GM12875 (cell line): ENCODE results near the gene TPSG1.

Experiments
- H3K4me3 ChIP-seq: one replicate; pipeline ENCODE4 v1.5.1; 2011; ENCODE audit warnings: low read depth, low read length, control low read depth
- TF ChIP-seq, protein P1 (sequence below): IDR thresholded peaks from 2 replicates; pipeline ENCODE4 v1.5.1; 2011; ENCODE audit warnings: low read depth, mild to moderate bottlenecking, control low read depth, inconsistent platforms, low read length, moderate library complexity, borderline replicate concordance; ENCODE audit not compliant: insufficient read depth

The TPSG1 gene

DNA sequence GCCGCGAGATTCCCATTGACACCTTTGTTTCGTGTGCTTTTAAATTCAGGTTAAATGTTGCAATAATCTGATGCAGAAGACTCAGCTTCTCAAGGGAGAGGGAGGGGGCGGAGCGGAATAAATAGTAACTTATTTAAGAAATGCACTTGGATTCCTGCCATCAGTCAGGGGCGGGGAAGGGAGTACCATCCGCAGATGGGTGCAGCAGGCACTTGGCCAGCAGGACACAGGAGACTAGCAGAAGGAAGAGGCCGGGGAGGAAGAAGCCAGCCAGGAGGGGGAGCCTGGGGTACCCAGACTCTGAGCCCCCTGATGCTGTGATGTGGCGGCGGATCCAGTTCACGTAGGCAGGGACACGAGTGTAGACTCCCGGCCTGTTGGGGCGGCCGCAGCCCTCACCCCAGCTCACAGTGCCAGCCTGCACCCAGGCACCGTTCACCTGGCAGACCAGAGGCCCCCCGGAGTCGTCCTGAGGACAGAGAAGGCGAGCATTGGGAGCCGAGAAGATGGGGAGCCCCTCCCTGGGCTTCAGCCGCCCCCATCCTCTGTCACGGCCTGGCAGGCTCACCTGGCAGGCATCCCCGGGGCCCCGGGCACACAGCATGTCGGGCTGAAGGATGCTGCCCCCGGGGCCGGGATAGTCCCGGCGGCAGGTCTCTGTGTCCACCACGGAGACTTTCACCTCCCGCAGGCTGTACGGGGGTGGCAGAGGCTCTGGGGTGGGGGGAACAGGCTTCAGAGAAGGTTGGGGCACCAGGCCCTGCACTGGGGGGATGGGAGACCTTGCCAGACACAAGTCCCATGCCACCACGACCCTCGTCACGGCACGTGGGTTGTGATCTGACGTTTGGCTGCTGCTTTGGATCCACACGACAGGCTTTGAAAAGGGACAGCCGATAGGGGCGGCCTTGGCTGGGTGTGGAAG, 3.2 kb downstream of the TPSG1 start:
- no peak overlapping the region for H3K4me3 ChIP-seq
- TF ChIP-seq, protein P1, sequence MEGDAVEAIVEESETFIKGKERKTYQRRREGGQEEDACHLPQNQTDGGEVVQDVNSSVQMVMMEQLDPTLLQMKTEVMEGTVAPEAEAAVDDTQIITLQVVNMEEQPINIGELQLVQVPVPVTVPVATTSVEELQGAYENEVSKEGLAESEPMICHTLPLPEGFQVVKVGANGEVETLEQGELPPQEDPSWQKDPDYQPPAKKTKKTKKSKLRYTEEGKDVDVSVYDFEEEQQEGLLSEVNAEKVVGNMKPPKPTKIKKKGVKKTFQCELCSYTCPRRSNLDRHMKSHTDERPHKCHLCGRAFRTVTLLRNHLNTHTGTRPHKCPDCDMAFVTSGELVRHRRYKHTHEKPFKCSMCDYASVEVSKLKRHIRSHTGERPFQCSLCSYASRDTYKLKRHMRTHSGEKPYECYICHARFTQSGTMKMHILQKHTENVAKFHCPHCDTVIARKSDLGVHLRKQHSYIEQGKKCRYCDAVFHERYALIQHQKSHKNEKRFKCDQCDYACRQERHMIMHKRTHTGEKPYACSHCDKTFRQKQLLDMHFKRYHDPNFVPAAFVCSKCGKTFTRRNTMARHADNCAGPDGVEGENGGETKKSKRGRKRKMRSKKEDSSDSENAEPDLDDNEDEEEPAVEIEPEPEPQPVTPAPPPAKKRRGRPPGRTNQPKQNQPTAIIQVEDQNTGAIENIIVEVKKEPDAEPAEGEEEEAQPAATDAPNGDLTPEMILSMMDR, result no peak

DNA sequence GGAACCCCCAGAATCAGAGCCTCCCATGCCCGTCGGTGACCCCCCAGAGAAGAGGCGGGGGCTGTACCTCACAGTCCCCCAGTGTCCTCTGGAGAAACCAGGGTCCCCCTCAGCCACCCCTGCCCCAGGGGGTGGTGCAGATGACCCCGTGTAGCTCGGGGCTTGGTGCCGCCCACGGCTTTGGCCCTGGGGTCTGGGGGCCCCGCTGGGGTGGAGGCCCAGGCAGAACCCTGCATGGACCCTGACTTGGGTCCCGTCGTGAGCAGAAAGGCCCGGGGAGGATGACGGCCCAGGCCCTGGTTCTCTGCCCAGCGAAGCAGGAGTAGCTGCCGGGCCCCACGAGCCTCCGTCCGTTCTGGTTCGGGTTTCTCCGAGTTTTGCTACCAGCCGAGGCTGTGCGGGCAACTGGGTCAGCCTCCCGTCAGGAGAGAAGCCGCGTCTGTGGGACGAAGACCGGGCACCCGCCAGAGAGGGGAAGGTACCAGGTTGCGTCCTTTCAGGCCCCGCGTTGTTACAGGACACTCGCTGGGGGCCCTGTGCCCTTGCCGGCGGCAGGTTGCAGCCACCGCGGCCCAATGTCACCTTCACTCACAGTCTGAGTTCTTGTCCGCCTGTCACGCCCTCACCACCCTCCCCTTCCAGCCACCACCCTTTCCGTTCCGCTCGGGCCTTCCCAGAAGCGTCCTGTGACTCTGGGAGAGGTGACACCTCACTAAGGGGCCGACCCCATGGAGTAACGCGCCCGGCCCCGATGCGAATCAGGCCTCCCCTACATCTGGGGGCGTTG, 4.0 kb downstream of the TPSG1 start:
- TF ChIP-seq, protein P1, result no peak
- no peak overlapping the region for H3K4me3 ChIP-seq

DNA sequence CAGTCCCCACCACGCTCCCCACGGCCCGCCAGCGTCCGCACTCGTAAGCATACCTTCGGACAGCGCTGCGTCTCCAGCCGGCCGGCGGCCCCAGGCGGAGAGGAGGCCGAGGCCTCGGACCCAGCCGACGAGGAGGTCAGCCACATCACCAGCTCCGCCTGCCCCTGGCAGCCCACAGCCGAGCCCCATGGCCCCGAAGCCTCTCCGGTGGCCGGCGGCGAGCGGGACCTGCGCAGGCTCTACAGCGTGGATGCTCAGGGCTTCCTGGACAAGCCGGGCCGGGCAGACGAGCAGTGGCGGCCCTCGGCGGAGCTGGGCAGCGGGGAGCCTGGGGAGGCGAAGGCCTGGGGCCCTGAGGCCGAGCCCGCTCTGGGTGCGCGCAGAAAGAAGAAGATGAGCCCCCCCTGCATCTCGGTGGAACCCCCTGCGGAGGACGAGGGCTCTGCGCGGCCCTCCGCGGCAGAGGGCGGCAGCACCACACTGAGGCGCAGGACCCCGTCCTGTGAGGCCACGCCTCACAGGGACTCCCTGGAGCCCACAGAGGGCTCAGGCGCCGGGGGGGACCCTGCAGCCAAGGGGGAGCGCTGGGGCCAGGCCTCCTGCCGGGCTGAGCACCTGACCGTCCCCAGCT, 4.9 kb downstream of the TPSG1 start:
- TF ChIP-seq, protein P1, result no peak
- H3K4me3 ChIP-seq, result no peak overlapping the region

DNA sequence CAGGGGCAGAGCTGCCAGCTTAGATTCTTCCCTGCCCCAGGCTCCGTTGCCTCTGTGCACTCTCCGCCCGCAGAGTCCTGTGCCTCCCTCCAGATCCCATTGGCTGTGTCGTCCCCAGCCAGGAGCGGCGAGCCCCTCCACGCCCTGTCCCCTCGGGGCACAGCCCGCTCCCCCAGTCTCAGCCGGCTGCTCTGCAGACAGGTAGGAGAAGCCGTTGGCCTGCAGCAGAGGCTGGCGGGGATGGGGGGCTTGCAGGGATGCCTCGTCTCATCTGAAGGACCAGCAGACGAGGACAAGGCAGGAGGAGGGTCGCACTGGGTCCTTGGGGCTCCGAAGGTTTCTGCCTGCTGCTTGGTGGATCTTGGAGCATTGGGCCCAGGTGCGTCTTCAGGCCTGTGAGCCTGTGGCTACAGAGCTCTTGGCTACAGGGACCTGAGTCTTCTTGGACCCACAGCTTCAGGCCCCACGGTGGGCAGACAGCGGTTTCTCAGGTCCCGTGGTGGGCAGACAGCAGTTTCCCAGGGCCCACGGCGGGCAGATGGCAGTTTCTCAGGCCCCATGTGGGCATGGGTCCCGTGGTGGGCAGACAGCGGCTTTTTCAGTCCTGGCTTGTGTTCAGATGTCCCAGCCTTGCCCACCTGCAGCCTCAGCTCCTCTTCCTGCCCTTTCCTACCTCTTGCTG, 6.0 kb downstream of the TPSG1 start:
- TF ChIP-seq, protein P1, result no peak
- no peak overlapping the region for H3K4me3 ChIP-seq

DNA sequence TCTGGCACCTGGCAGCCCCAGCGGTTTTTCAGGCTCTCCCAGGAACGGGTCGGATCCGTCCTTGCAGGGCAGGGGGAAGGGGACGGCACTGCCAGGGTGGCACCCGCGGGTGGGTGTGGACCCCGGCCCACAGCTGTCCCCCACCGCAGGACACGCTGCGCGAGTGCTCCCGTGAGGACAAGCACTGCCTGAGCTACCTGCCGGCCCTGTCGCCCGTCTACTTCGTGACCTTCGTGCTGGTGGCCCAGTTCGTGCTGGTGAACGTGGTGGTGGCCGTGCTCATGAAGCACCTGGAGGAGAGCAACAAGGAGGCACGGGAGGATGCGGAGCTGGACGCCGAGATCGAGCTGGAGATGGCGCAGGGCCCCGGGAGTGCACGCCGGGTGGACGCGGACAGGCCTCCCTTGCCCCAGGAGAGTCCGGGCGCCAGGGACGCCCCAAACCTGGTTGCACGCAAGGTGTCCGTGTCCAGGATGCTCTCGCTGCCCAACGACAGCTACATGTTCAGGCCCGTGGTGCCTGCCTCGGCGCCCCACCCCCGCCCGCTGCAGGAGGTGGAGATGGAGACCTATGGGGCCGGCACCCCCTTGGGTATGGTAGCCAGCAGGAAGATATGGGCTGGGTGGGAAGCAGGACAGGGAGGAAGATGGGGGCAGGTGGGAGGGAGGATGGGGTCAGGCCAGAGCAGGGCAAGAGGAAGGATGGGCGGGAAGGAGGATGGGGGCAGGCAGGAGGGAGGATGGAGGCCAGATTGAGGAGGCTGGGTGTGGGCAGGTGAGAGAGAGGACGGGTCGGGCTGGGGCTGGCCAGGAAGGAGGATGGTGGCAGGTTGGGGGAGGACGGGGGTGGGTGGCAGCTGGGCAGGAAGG, 6.8 kb downstream of the TPSG1 start:
- TF ChIP-seq, protein P1, result no peak
- H3K4me3 ChIP-seq, result no peak overlapping the region

DNA sequence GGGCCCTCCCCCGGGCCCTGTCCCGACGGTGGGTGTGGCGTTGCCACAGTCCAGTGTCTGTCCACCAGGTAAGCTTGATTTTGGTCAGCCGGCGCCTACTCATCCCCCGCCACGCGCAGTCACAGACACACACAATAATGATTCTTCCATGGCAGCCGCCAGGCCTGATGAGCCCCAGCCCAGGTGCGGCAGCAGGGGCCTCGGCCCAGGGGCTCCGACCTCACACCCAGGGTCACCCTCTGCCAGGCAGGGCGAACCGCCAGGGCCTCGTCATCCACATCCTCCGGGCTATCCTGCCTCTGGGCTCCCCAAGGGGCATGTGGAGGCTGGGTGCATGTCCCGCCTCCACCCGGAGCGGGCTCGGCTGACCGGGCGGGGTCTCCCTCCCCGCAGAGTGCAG, 7.5 kb downstream of the TPSG1 start:
- no peak overlapping the region for H3K4me3 ChIP-seq
- TF ChIP-seq, protein P1, result no peak
